PC-3 (cell line): ENCODE results near the gene PDIA6. TPM values are rescaled to one million over a fixed set of nuclear protein-coding genes. Genes with fewer than 3 reads are reported as not detected.

Experiments used
- ATAC-seq: fragments of 200-7000 bp; cut with Tn5 transposase; 2 replicates; pipeline ENCODE4 v1.9.1; 2020; ENCODE audit warnings: mild to moderate bottlenecking, moderate library complexity
- BruUV-seq: library from RNA; stranded (reverse); fragments of 400-500 nt; replicated peaks from 2 replicates; lab custom pipeline; 2021; lab: Mats Ljungman, UMichigan
- CTCF ChIA-PET: fragments of 300-600 bp; sonication (Branson Sonifier 250); formaldehyde crosslinking; loops from one replicate; lab custom pipeline; 2022; ENCODE audit warnings: antibody characterized with exemption; lab: Charles Lee
- POLR2A ChIA-PET: fragments of 300-600 bp; sonication (Branson Sonifier 250); formaldehyde crosslinking; loops from one replicate; lab custom pipeline; 2022; ENCODE audit warnings: antibody characterized with exemption; ENCODE audit not compliant: unreplicated experiment; lab: Charles Lee
- DNase-seq: peaks from one replicate; pipeline ENCODE4 v3.0.0-alpha.2; 2015
- H2AFZ ChIP-seq: fragments of 300-600 bp; sonication (generic); 2 replicates; pipeline ENCODE4 v1.6.0; 2016; ENCODE audit warnings: antibody characterized with exemption, low read length
- H3F3A ChIP-seq: fragments of 300-600 bp; sonication (generic); one replicate; pipeline ENCODE4 v1.6.0; 2017; ENCODE audit warnings: antibody characterized with exemption, low read length, control low read depth, mild to moderate bottlenecking; ENCODE audit not compliant: unreplicated experiment
- H3K27ac ChIP-seq: fragments of 300-600 bp; sonication (generic); 2 replicates; pipeline ENCODE4 v1.5.1; 2016; ENCODE audit warnings: mild to moderate bottlenecking, low read length
- H3K27me3 ChIP-seq: fragments of 300-600 bp; sonication (generic); 2 replicates; pipeline ENCODE4 v1.6.1; 2016; ENCODE audit warnings: low read length, mixed read lengths
- H3K36me3 ChIP-seq: fragments of 300-600 bp; sonication (generic); 2 replicates; pipeline ENCODE4 v1.6.1; 2016; ENCODE audit warnings: low read depth, mixed run types, low read length, mixed read lengths
- H3K4me1 ChIP-seq: fragments of 300-600 bp; sonication (generic); 2 replicates; pipeline ENCODE4 v1.5.1; 2016; ENCODE audit warnings: low read length; ENCODE audit not compliant: insufficient read depth
- H3K4me2 ChIP-seq: fragments of 300-600 bp; sonication (generic); 2 replicates; pipeline ENCODE4 v1.6.0; 2016; ENCODE audit warnings: low read length
- H3K4me3 ChIP-seq: fragments of 300-600 bp; sonication (generic); 2 replicates; pipeline ENCODE4 v1.5.1; 2016; ENCODE audit warnings: mild to moderate bottlenecking, low read length, mixed read lengths
- H3K79me2 ChIP-seq: fragments of 300-600 bp; sonication (generic); 2 replicates; pipeline ENCODE4 v1.6.1; 2017; ENCODE audit warnings: low read length, mixed read lengths
- H3K9ac ChIP-seq: fragments of 300-600 bp; sonication (generic); 2 replicates; pipeline ENCODE4 v1.6.0; 2016; ENCODE audit warnings: mild to moderate bottlenecking, low read length
- H3K9me2 ChIP-seq: fragments of 300-600 bp; sonication (generic); replicated peaks from 2 replicates; pipeline ENCODE4 v1.6.1; 2016; ENCODE audit warnings: mixed run types, low read length, mixed read lengths
- H3K9me3 ChIP-seq: fragments of 300-600 bp; sonication (generic); 2 replicates; pipeline ENCODE4 v1.6.1; 2016; ENCODE audit warnings: low read length, mixed read lengths
- H4K20me1 ChIP-seq: fragments of 300-600 bp; sonication (generic); 2 replicates; pipeline ENCODE4 v1.6.1; 2016; ENCODE audit warnings: low read length, mixed read lengths
- EZH2 ChIP-seq: fragments of 300-600 bp; sonication (generic); IDR thresholded peaks from one replicate; pipeline ENCODE4 v1.6.1; 2017; ENCODE audit warnings: antibody characterized with exemption, mild to moderate bottlenecking, low read length; ENCODE audit not compliant: unreplicated experiment
- EZH2phosphoT487 ChIP-seq: fragments of 300-600 bp; sonication (generic); IDR thresholded peaks from 2 replicates; pipeline ENCODE4 v1.6.1; 2018; ENCODE audit warnings: mild to moderate bottlenecking, antibody characterized with exemption, low read length, borderline replicate concordance
- intact Hi-C: fragments of 100-400 bp; cut with micrococcal nuclease; formaldehyde crosslinking; loops from 2 replicates; pipeline ENCODE4 v1.9.0; 2023
- total RNA-seq: library from RNA; depleted of rRNA; stranded (reverse); fragments of >200 nt; gene quantifications from 2 replicates; pipeline ENCODE4 v1.2.3, GENCODE V29; 2014
- TF ChIP-seq, protein P1 (sequence below): fragments of 300-600 bp; sonication (generic); conservative IDR thresholded peaks from 2 replicates; pipeline ENCODE4 v1.5.1; 2017; ENCODE audit warnings: antibody characterized with exemption, low read depth, mild to moderate bottlenecking, low read length

PDIA6 gene
- total RNA-seq, 1 experiment from 2014 or later = 351 TPM

DNA sequence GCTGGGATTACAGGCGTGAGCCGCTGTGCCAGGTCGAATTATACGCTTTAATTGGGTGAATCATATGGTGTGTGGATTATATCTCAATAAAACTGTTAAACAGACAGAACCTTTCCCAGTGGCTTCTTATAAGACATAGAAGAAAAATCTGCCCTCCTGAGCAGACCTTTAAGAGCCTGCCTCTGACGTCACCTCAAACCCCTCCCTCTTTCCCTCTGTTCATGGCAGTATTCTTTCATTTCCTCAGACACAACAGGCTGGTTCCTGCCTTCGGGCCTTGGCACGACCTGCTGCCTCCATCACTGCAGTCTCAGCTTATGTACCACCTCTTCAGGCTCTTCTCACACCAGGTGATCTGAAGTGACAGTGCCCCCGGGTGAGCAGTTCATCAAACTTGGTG, 14.0 kb upstream of the PDIA6 start:
- no peaks in the 10 kb centered on the region for H4K20me1 ChIP-seq
- no peaks in the 10 kb centered on the region for H3K9me3 ChIP-seq
- ChIA-PET POLR2A (interaction anchor here (0.5 kb wide), 1 partner anchor 14 kb away, joined by 5 read pairs; no protein-coding TSS in a partner anchor), CTCF (no interaction called here)
- ATAC-seq (no peak), DNase-seq (no peak)
- H3K4me3 ChIP-seq = no peak overlapping the region
- no peak overlapping the region for H3K4me2 ChIP-seq
- BruUV-seq = no TSS peak
- H3K9me2 ChIP-seq = no peaks in the 10 kb centered on the region
- no peak overlapping the region for H3K9ac ChIP-seq
- no peaks in the 10 kb centered on the region for H3F3A ChIP-seq
- no peaks in the 10 kb centered on the region for H3K79me2 ChIP-seq
- no peaks in the 10 kb centered on the region for H3K4me1 ChIP-seq
- no peak overlapping the region for H3K27ac ChIP-seq
- H3K36me3 ChIP-seq = no peaks in the 10 kb centered on the region
- intact Hi-C loops = no loop called here
- H2AFZ ChIP-seq = no peak overlapping the region
- peaks cover 36% of the 10 kb centered on the region; the same call in 1 of the 2 replicates for H3K27me3 ChIP-seq
- TF ChIP-seq EZH2 = no peak
- TF ChIP-seq EZH2phosphoT487 = no peak
- TF ChIP-seq, protein P1, sequence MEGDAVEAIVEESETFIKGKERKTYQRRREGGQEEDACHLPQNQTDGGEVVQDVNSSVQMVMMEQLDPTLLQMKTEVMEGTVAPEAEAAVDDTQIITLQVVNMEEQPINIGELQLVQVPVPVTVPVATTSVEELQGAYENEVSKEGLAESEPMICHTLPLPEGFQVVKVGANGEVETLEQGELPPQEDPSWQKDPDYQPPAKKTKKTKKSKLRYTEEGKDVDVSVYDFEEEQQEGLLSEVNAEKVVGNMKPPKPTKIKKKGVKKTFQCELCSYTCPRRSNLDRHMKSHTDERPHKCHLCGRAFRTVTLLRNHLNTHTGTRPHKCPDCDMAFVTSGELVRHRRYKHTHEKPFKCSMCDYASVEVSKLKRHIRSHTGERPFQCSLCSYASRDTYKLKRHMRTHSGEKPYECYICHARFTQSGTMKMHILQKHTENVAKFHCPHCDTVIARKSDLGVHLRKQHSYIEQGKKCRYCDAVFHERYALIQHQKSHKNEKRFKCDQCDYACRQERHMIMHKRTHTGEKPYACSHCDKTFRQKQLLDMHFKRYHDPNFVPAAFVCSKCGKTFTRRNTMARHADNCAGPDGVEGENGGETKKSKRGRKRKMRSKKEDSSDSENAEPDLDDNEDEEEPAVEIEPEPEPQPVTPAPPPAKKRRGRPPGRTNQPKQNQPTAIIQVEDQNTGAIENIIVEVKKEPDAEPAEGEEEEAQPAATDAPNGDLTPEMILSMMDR = no peak

DNA sequence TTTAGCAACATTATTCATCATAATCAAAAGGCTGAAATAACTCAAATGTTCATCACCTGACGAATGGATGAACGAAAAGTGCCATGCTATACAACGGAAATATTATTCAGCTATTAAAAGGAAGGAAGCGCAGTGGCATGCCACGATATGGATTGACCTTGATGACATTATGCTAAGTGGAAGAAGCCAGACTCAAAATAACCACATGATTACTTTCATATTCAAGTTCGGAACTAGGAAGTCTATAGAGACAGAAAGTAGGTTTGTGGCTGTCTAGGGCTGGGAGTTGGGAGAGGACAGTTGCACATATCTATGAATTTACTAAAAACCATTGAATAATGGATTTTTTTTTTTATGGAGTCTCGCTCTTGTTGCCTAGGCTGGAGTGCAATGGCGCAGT, 13.4 kb upstream of the PDIA6 start:
- Histone ChIP-seq H3K9ac (no peak overlapping the region), H3K79me2 (no peaks in the 10 kb centered on the region), H3F3A (no peaks in the 10 kb centered on the region), H3K9me2 (no peaks in the 10 kb centered on the region), H3K36me3 (no peaks in the 10 kb centered on the region), H3K9me3 (no peaks in the 10 kb centered on the region), H3K4me3 (no peak overlapping the region), H2AFZ (no peak overlapping the region), H3K4me1 (no peaks in the 10 kb centered on the region), H4K20me1 (no peaks in the 10 kb centered on the region), H3K4me2 (no peak overlapping the region), H3K27ac (no peak overlapping the region), H3K27me3 (peaks cover 39% of the 10 kb centered on the region; the same call in 1 of the 2 replicates)
- TF ChIP-seq EZH2 (no peak), EZH2phosphoT487 (no peak)
- TF ChIP-seq, protein P1 = no peak
- CTCF ChIA-PET = interaction anchor here (0.7 kb wide), 1 partner anchor 9 kb away, joined by 4 read pairs; no protein-coding TSS in a partner anchor
- intact Hi-C loops = no loop called here
- no TSS peak for BruUV-seq
- POLR2A ChIA-PET = interaction anchor here (0.5 kb wide), 1 partner anchor 13 kb away, joined by 5 read pairs; no protein-coding TSS in a partner anchor
- DNase-seq (no peak), ATAC-seq (no peak)

GRCh38 chr2:10824191-10824590, 11.6 kb upstream of the PDIA6 start:
- no peak for DNase-seq
- H3K27ac ChIP-seq = no peak overlapping the region
- H3K4me1 ChIP-seq = no peaks in the 10 kb centered on the region
- no peak overlapping the region for H3K4me3 ChIP-seq
- no peaks in the 10 kb centered on the region for H3K9me3 ChIP-seq
- TF ChIP-seq EZH2 (no peak), EZH2phosphoT487 (no peak)
- TF ChIP-seq, protein P1 = no peak
- no peaks in the 10 kb centered on the region for H3K79me2 ChIP-seq
- intact Hi-C loops = no loop called here
- H3K36me3 ChIP-seq = no peaks in the 10 kb centered on the region
- H3K4me2 ChIP-seq = no peak overlapping the region
- no peaks in the 10 kb centered on the region for H3F3A ChIP-seq
- BruUV-seq = no TSS peak
- no peak overlapping the region for H2AFZ ChIP-seq
- POLR2A ChIA-PET = no interaction called here
- no peak for ATAC-seq
- H3K9me2 ChIP-seq = no peaks in the 10 kb centered on the region
- CTCF ChIA-PET = no interaction called here
- peaks cover 54% of the 10 kb centered on the region for H3K27me3 ChIP-seq
- no peaks in the 10 kb centered on the region for H4K20me1 ChIP-seq
- no peak overlapping the region for H3K9ac ChIP-seq
